ENCODE measurements around the gene IDI2.

IDI2 gene

GRCh38 chr10:1007583-1007982, 18.1 kb downstream of the IDI2 start:
- Mint-ChIP-seq H3K27ac (no peak overlapping the region), H3K4me3 (no peak overlapping the region), H3K27me3 (ENCODE audit: low read depth) (no peaks in the 10 kb centered on the region), H3K4me1 (ENCODE audit: low read depth) (peaks cover 22% of the 10 kb centered on the region), H3K36me3 (ENCODE audit: low read depth) (peaks cover 76% of the 10 kb centered on the region), H3K9me3 (peaks cover 10% of the 10 kb centered on the region)

DNA sequence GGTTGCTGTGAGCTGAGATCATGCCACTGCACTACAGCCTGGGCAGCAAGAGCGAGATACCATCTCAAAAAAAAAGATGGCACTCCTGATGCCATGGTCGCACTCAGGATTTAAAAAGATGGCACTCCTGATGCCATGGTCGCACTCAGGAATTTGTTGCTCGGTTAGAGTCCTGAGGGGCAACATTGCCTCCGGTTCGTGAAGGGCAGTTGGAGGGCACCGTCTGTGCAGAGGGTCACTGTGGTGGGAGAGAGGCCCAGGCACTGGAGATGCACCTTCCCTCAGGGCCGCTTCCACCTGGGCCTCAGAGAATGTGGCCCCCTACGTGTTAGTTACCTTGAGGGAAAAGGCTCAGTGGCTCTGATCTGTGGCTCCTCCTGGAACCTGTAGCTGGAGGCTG, 19.1 kb downstream of the IDI2 start:
- Mint-ChIP-seq H3K9me3 (peaks cover 17% of the 10 kb centered on the region), H3K4me3 (no peak overlapping the region), H3K27me3 (ENCODE audit: low read depth) (no peaks in the 10 kb centered on the region), H3K4me1 (ENCODE audit: low read depth) (peaks cover 22% of the 10 kb centered on the region), H3K36me3 (ENCODE audit: low read depth) (peaks cover 76% of the 10 kb centered on the region), H3K27ac (no peak overlapping the region)

DNA sequence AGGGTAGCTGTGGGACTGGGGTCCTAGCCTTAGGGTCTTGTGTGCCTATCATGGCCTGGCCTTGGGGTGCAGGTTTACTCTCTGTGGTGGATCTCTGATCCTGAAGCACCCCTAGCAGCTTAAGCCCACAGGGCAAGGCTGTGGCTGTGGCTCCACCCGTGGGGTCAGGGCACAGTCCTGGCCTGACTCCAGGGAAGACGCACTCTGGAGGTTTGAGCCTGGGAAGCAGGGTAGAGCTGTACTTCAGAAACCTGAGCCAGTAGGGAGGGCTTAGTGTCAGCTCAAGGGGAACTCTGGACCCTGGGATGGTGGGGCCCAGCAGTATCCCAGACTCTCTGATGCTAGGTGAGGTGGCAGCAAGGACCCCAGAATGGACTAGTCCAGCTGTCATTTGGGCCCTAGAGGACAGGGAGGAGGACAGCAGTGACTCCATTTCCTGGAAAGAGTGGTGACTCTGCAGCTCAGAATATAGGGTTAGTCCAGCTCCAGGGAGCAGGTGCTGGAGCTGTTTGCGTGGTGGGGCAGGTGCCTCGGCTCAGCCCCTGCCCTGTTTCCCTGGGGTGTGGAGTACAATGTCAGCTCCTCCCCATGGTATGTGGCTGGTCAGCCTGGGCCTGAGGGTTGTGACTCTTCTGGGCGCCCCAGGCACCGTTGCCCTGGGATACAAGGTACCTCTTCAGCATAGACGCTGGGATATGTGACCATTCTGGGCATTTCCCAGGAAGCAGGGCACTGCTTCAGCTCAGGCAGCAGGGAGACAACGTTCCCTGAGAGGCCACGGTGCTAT, 21.6 kb downstream of the IDI2 start:
- H3K4me3 Mint-ChIP-seq, result no peak overlapping the region
- no peak overlapping the region for H3K27ac Mint-ChIP-seq
- H3K4me1 Mint-ChIP-seq (ENCODE audit: low read depth), result peaks cover 11% of the 10 kb centered on the region
- peaks cover 74% of the 10 kb centered on the region for H3K36me3 Mint-ChIP-seq (ENCODE audit: low read depth)
- H3K9me3 Mint-ChIP-seq, result peaks cover 25% of the 10 kb centered on the region
- no peaks in the 10 kb centered on the region for H3K27me3 Mint-ChIP-seq (ENCODE audit: low read depth)

- H3K4me1 Mint-ChIP-seq (ENCODE audit: low read depth), result peaks cover 7% of the 10 kb centered on the region
- no peak overlapping the region for H3K4me3 Mint-ChIP-seq
- H3K27ac Mint-ChIP-seq, result no peak overlapping the region
- peaks cover 73% of the 10 kb centered on the region for H3K36me3 Mint-ChIP-seq (ENCODE audit: low read depth)
- no peaks in the 10 kb centered on the region for H3K27me3 Mint-ChIP-seq (ENCODE audit: low read depth)
- H3K9me3 Mint-ChIP-seq, result peaks cover 25% of the 10 kb centered on the region
Observed at GRCh38 chr10:1002425-1003006, 23.1 kb downstream of the IDI2 start.

- Mint-ChIP-seq H3K9me3 (peaks cover 13% of the 10 kb centered on the region), H3K27ac (no peak overlapping the region), H3K36me3 (ENCODE audit: low read depth) (peaks cover 70% of the 10 kb centered on the region), H3K4me1 (ENCODE audit: low read depth) (peaks cover 9% of the 10 kb centered on the region), H3K4me3 (no peak overlapping the region), H3K27me3 (ENCODE audit: low read depth) (no peaks in the 10 kb centered on the region)
Observed at GRCh38 chr10:997266-998022, 28.2 kb downstream of the IDI2 start.

DNA sequence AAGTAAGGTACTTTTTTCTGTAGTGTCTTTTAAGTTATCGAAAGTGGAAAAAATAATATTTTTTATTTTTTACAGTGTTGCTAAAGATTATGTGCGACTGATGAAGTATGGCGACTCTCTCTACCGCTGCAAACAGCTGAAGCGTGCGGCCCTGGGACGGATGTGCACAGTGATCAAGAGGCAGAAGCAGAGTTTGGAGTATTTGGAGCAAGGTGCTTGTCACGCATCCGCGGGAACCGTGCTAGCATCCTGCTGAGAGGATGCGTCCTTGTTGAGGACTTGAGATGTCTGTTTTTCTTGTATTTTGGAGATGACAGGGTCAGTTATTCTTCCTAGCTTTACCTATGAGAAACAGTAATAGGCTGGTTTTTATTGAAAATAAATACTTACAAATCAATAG, 29.6 kb downstream of the IDI2 start:
- no peak overlapping the region for H3K4me3 Mint-ChIP-seq
- peaks cover 11% of the 10 kb centered on the region for H3K4me1 Mint-ChIP-seq (ENCODE audit: low read depth)
- H3K27me3 Mint-ChIP-seq (ENCODE audit: low read depth), result no peaks in the 10 kb centered on the region
- H3K36me3 Mint-ChIP-seq (ENCODE audit: low read depth), result peaks cover 59% of the 10 kb centered on the region
- peaks cover 3% of the 10 kb centered on the region for H3K9me3 Mint-ChIP-seq
- H3K27ac Mint-ChIP-seq, result no peak overlapping the region

GRCh38 chr10:995559-995926, 30.1 kb downstream of the IDI2 start:
- H3K36me3 Mint-ChIP-seq (ENCODE audit: low read depth), result peaks cover 58% of the 10 kb centered on the region
- H3K27ac Mint-ChIP-seq, result no peak overlapping the region
- peaks cover 16% of the 10 kb centered on the region for H3K4me1 Mint-ChIP-seq (ENCODE audit: low read depth)
- H3K4me3 Mint-ChIP-seq, result no peak overlapping the region
- H3K27me3 Mint-ChIP-seq (ENCODE audit: low read depth), result no peaks in the 10 kb centered on the region
- no peaks in the 10 kb centered on the region for H3K9me3 Mint-ChIP-seq

- Mint-ChIP-seq H3K4me1 (ENCODE audit: low read depth) (peaks cover 19% of the 10 kb centered on the region), H3K27me3 (ENCODE audit: low read depth) (no peaks in the 10 kb centered on the region), H3K36me3 (ENCODE audit: low read depth) (peaks cover 58% of the 10 kb centered on the region), H3K9me3 (no peaks in the 10 kb centered on the region), H3K4me3 (no peak overlapping the region), H3K27ac (no peak overlapping the region)
Observed at GRCh38 chr10:994836-995558, 30.7 kb downstream of the IDI2 start.

DNA sequence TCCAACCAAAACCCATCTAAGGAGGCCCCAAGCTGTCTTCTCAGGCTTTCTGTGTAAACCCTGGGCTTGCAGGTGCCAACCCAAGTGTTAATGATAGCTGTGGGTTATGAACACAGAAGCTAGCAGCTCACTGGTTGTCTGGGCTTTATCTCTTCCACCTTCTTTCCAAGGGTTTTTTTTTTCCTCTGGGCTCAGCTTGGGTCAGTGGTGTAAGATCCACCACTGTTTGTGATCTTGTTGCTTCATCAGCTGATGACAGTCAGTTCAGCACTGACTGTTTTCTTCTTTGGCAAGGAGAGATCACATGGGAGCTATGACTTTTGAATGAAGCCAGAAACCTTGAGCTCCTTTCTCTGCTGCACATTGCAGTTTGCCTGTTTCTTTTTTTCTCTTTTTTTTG, 32.8 kb downstream of the IDI2 start:
- H3K36me3 Mint-ChIP-seq (ENCODE audit: low read depth), result peaks cover 45% of the 10 kb centered on the region
- no peaks in the 10 kb centered on the region for H3K27me3 Mint-ChIP-seq (ENCODE audit: low read depth)
- H3K4me3 Mint-ChIP-seq, result no peak overlapping the region
- H3K27ac Mint-ChIP-seq, result no peak overlapping the region
- no peaks in the 10 kb centered on the region for H3K9me3 Mint-ChIP-seq
- H3K4me1 Mint-ChIP-seq (ENCODE audit: low read depth), result peaks cover 27% of the 10 kb centered on the region

DNA sequence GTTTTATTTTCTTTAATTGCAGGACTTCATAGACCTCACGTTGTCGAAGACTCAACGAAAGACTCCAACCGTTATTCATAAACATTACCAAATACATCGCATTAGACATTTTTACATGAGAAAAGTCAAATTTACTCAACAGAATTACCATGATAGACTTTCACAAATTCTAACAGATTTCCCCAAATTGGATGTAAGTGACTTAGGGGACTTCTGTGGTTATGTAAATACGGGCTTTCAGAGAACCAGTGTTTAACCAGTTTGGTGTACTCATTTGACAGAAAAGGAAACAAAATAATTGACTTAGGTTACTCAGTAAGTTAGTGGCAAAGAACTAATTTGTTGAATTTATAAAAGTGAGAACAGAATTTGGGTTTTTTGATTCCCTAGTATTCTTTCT, 33.2 kb downstream of the IDI2 start:
- Mint-ChIP-seq H3K36me3 (ENCODE audit: low read depth) (peaks cover 41% of the 10 kb centered on the region), H3K4me3 (no peak overlapping the region), H3K27ac (no peak overlapping the region), H3K9me3 (no peaks in the 10 kb centered on the region), H3K4me1 (ENCODE audit: low read depth) (peaks cover 23% of the 10 kb centered on the region), H3K27me3 (ENCODE audit: low read depth) (no peaks in the 10 kb centered on the region)

- Mint-ChIP-seq H3K4me3 (peak overlapping the region; percentile 25), H3K9me3 (no peaks in the 10 kb centered on the region), H3K36me3 (ENCODE audit: low read depth) (peaks cover 30% of the 10 kb centered on the region), H3K27me3 (ENCODE audit: low read depth) (no peaks in the 10 kb centered on the region), H3K27ac (no peak overlapping the region), H3K4me1 (ENCODE audit: low read depth) (peaks cover 26% of the 10 kb centered on the region)
Observed at GRCh38 chr10:990808-991207, 34.9 kb downstream of the IDI2 start.

- Mint-ChIP-seq H3K36me3 (ENCODE audit: low read depth) (peaks cover 15% of the 10 kb centered on the region), H3K9me3 (no peaks in the 10 kb centered on the region), H3K4me1 (ENCODE audit: low read depth) (peaks cover 24% of the 10 kb centered on the region), H3K4me3 (peak overlapping the region; percentile 96), H3K27me3 (ENCODE audit: low read depth) (no peaks in the 10 kb centered on the region), H3K27ac (peak overlapping the region; percentile 97)
Observed at GRCh38 chr10:988667-989545, 36.8 kb downstream of the IDI2 start.

DNA sequence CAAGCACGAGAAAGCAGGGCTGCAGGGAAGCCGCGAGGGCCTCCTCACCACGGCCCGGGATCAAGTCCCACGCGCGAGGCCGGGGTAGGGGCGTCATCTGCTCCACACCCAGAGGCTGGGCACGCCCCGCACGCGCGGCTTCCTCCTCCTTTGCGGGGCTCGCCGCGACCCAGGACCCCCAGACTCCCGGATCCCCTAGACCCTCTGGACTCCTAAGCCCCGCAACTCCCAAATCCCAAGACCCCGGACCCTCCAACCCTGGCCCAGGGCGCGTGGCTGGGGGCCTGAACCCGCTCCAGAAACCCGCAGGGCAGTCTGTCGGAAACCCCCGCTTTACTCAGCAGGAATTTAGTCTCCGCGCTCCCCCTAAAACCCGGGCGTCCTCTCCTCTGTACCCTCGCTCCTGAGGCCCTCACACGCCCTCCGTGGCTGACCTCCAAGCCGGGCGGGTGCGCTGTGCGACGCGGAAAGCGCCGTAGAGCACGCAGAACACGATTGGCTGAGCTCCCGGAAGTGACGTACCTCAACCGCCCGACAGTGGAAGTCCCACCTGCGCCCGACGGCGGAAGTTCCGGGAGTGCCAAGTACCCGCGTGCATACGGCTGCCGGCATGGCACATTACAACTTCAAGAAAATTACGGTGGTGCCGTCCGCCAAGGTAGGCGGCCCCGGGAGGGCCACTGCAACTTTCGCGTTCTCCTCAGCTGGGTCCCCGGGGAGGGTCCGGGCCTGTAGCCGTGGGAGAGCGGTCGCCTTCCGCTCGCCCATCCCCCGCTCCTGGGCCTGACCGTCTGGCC, 37.6 kb downstream of the IDI2 start, which contains the start of gene GTPBP4:
TSS of gene GTPBP4 (plus strand) at position 565 of the 797 bp plus-strand sequence. CDS start at position 611, 46 bp downstream.
- Mint-ChIP-seq H3K27me3 (ENCODE audit: low read depth) (no peaks in the 10 kb centered on the region), H3K9me3 (no peaks in the 10 kb centered on the region), H3K27ac (peak within 1 kb of the TSS; percentile 97), H3K4me1 (ENCODE audit: low read depth) (peaks cover 24% of the 10 kb centered on the region), H3K4me3 (peak within 1 kb of the TSS; percentile 96), H3K36me3 (ENCODE audit: low read depth) (peaks cover 14% of the 10 kb centered on the region)
